NAMALWA (cell line): ENCODE data around the gene EYS.

ENCODE experiments used
- DNase-seq: peaks from one replicate; pipeline ENCODE4 v3.0.0-alpha.2; 2015; ENCODE audit warnings: low spot score

EYS gene

DNA sequence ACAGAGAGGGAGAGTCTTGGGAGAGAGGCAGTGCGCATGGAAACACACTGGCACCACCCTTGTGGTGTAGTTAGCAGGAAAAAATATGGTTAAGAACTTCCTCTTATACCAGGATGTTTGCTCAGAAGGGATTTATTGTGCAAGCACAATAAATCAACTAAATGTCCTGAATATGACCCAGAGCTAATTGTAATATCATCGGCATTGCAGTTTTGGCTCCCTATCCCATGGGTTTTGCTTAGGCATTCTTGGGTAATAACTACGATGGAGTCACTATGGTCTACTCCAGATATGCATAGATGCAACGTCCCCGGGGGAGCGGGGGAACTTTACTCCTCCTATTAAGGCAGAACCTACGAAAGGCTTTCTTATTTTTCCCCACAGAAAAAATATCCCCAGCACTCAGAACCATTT lies 751.6 kb downstream of the EYS start:
- DNase-seq, result no peak

- DNase-seq, result no peak
Measured at GRCh38 chr6:64949257-64949656, 757.8 kb downstream of the EYS start.

GRCh38 chr6:64948261-64948660 lies 758.8 kb downstream of the EYS start:
- no peak for DNase-seq

- no peak for DNase-seq
Measured at GRCh38 chr6:64945450-64945849, 761.6 kb downstream of the EYS start.

GRCh38 chr6:64932486-64932885 lies 774.5 kb downstream of the EYS start:
- no peak for DNase-seq

GRCh38 chr6:64930681-64931080 lies 776.3 kb downstream of the EYS start:
- no peak for DNase-seq

- DNase-seq, result no peak
Measured at GRCh38 chr6:64926051-64926450, 781.0 kb downstream of the EYS start.

DNA sequence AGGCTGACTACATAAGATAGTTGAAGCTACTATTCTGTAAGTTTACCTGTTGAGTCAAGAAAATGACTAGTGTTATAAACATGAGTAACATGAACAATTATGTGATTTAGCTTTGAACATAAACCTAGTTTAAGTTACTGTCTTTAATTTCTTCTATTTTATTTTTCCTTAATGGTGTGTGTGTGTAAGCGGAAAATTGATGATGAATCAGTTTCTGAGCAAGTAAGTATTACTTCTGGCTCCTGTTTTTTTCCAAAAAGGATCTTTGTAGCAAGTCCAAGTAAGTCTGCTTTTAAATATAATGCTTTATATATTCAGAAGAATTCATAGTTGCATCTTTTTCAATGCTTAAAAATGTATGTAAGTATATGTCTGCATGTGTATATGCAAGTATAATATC lies 786.8 kb downstream of the EYS start:
- DNase-seq, result no peak

DNA sequence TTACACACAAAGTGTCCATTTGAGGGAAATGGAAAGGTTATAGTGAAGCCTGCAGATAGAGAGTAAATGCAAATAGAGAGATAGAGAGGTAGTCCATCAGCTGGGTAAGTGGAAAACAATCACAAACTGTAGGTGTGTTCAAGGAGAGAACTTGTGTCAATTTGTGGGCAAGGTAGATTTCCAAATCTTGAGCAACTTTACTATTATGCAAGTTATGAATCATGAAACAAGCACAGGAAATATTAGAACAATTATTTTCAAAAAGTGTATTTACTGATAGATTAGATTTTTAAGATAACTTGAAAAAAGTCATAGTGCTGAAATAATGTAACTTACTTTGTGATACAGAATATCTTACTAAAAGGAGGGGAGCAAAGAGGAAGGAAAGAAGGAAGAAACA lies 792.9 kb downstream of the EYS start:
- no peak for DNase-seq

GRCh38 chr6:64912966-64913365 lies 794.1 kb downstream of the EYS start:
- no peak for DNase-seq

DNA sequence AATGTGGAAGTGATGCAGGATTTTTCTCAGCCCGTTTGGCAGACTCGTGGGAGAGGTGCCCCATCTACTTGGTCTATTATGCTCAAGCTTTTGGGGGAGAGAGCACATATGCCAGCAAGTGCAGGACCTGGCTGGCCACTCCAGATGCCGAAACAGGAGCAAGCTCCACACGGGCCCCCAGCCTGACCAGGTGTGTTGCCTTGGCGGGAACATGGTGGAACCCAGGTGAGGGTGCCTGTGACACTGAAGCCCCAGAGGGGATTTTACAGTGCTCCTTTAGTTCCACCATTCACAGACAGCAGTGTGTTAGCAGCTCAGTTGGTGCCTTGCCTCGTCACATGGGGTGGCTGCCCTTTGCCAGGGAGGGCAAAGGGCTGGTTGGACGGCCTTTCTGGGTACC lies 798.9 kb downstream of the EYS start:
- no peak for DNase-seq

GRCh38 chr6:64904616-64905015 lies 802.4 kb downstream of the EYS start:
- no peak for DNase-seq

- DNase-seq, result no peak
Measured at GRCh38 chr6:64902596-64902995, 804.4 kb downstream of the EYS start.

DNA sequence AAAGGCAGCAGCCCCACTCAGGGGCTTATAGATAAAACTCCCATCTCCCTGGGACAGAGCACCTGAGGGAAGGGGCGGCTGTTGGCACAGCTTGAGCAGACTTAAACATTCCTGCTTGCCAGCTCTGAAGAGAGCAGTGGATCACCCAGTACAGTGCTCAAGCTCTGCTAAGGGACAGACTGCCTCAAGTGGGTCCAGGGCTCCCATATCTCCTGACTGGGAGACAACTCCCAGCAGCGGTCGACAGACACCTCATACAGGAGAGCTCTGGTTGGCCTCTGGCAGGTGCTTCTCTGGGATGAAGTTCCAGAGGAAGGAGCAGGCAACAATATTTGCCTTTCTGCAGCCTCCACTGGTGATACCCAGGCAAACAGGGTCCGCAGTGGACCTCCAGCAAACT lies 810.1 kb downstream of the EYS start:
- DNase-seq, result no peak

DNA sequence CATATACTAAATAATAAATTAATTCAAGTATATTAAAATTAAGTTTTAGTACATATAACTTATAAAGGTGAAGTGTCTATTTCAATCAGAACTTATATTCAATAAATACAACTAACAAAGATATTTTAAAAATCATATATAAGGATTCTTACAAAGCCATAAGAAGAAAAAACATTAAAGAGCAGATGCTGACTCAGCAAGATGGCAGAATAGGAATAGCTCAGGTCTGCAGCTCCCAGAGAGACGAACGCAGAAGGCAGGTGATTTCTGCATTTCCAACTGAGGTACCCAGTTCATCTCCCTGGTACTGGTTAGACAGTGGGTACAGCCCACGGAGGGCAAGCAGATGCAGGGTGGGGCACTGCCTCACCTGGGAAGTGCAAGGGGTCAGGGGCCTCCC lies 811.1 kb downstream of the EYS start:
- DNase-seq, result no peak

DNA sequence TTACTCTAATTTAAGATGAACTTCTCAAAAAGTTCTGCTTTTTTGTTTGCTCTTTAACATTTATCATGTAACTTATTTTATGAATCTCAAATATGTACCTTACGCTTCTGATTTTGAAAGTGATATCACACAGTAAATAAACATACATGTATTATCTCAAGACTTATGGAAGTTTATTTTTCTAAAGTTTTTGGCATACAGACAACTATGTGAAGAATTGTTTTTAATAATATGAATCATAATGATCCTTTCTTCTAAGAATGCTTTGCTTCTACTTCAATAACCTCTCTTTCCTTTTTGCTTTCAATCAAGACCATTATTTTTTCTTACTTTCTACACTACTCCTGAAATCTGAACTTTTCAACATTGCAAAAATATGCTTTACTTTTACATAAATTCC lies 816.4 kb downstream of the EYS start:
- DNase-seq, result no peak

GRCh38 chr6:64889144-64889543 lies 817.9 kb downstream of the EYS start:
- no peak for DNase-seq

DNA sequence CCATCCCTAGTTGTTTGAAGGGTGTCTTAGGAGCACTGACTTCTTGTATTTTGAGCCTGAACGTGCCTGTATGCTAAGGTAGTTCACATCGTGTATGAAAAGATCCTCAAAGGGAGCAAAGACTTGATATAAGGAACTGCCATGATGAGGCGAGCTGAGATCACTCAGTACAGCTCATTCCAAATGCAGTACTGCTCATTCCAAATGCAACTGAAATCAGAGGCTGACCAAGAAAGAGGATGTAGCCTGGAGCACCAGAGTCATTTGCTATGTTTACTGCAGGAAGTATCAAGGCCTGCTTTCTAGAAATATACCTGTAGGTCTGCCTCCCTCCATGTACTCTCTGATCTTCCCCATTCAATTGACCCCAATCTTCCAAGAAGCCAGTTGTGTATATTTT lies 832.2 kb downstream of the EYS start:
- DNase-seq, result no peak

- DNase-seq, result no peak
Measured at GRCh38 chr6:64872633-64873032, 834.4 kb downstream of the EYS start.

- no peak for DNase-seq
Measured at GRCh38 chr6:64861039-64861651, 845.9 kb downstream of the EYS start.

DNA sequence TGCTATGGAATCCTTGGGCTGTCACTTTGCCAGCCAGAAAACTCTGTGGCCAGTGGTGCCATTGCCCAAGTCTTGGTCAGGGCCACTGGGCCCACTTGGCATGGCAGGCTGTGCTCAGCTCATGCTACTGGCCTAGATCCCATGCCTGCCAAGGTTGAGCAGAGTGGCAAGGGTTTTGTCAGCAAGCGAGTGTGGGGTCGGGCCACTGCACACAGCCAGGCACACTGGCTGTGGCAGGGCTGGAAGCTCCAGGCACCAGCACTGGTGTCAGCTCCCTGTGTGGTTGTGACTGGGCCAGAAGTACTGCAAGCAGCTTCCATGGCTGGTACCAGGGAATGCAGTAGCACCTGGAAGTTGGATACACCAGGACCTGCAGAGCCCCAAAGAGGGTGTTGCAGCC lies 846.8 kb downstream of the EYS start:
- no peak for DNase-seq

- no peak for DNase-seq
Measured at GRCh38 chr6:64850121-64850520, 856.9 kb downstream of the EYS start.

- no peak for DNase-seq
Measured at GRCh38 chr6:64848467-64848866, 858.6 kb downstream of the EYS start.

DNA sequence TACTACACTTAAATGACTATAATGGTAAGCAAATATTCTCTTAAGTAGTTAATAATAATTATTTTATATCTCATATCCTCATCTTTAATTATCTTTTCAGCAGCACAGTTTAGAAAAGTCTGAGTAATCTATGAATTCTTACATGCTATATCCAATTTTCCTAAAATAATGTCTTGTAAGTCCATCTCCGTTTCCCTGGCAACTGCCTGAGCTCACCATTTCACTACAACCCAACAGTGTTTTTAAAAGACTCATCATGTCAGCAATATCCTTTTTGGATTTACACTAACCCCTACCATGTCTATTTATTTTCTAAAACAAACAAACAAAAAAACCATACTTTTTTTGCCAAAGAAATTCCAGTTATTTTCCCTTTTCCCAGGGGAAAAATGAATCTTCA lies 859.6 kb downstream of the EYS start:
- DNase-seq, result no peak

DNA sequence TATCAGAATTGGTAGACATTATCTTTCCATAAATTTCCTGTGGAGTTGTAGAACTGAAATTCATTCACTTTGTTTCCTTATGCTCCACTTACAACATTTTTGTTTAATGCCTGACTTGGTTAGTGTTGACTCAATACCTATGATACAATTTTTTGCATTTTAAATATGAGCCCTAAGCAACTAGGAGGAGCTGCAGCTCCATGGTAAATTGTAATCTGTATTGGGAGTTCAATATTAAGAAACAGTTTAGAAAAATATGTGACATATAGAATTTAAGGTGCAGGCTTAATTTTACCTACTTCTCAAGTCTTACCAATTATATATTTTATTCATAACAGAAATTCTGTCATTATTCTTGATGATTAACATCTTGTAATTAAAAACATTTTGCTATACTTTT lies 868.3 kb downstream of the EYS start:
- no peak for DNase-seq
